H1 (cell line): ENCODE results near the gene GSTT2. TPM values are rescaled to one million over a fixed set of nuclear protein-coding genes. Genes with fewer than 3 reads are reported as not detected.
A peak's percentile ranks its signal among the peaks of the same experiment; 100 is the strongest.

Source experiments
- CTCF ChIA-PET: fragments of 300-600 bp; sonication (Branson Sonifier 250); formaldehyde crosslinking; loops from one replicate; lab custom pipeline; 2021; ENCODE audit not compliant: partially characterized antibody; lab: Charles Lee
- POLR2A ChIA-PET: fragments of 300-600 bp; sonication (Branson Sonifier 250); formaldehyde crosslinking; loops from one replicate; lab custom pipeline; 2021; ENCODE audit warnings: inconsistent platforms; ENCODE audit not compliant: partially characterized antibody; lab: Charles Lee
- DNase-seq, 2 experiments: peaks; one replicate each; pipeline versions ENCODE4 v3.0.0 to v3.0.0-alpha.2; 2010 to 2022; ENCODE audit warnings: low spot score in 2 of 2, low read depth in 1 of 2, mixed read lengths in 1 of 2
- FAIRE-seq: peaks from 2 replicates; lab custom pipeline; 2011; peaks lifted over from hg19 to GRCh38; lab: Jason Lieb, UNC
- H2AFZ ChIP-seq: 2 replicates; pipeline ENCODE4 v1.8.1; 2012; ENCODE audit warnings: low read length, inconsistent platforms
- H2AK5ac ChIP-seq: 2 replicates; pipeline ENCODE4 v1.6.1; 2013; ENCODE audit warnings: low read depth, low read length
- H2BK120ac ChIP-seq: replicated peaks from 2 replicates; pipeline ENCODE3; 2013; ENCODE audit warnings: low read depth, low read length, inconsistent platforms
- H2BK12ac ChIP-seq: 2 replicates; pipeline ENCODE4 v1.6.1; 2013; ENCODE audit warnings: low read depth, low read length
- H2BK15ac ChIP-seq: 2 replicates; pipeline ENCODE4 v1.6.1; 2013; ENCODE audit warnings: low read length
- H2BK20ac ChIP-seq: 2 replicates; pipeline ENCODE4 v1.6.1; 2013; ENCODE audit warnings: low read length
- H2BK5ac ChIP-seq: 2 replicates; pipeline ENCODE4 v1.6.1; 2013; ENCODE audit warnings: low read depth, low read length
- H3K14ac ChIP-seq: 2 replicates; pipeline ENCODE4 v1.6.1; 2013; ENCODE audit warnings: inconsistent platforms; ENCODE audit not compliant: insufficient read length
- H3K18ac ChIP-seq: 2 replicates; pipeline ENCODE4 v1.6.1; 2013; ENCODE audit warnings: low read length; ENCODE audit errors: extremely low read depth
- H3K23ac ChIP-seq: 2 replicates; pipeline ENCODE4 v1.6.1; 2013; ENCODE audit warnings: inconsistent platforms; ENCODE audit not compliant: insufficient read length
- H3K23me2 ChIP-seq: 2 replicates; pipeline ENCODE4 v1.6.1; 2013; ENCODE audit warnings: low read depth, low read length
- H3K27ac ChIP-seq: 2 replicates; pipeline ENCODE4 v1.6.1; 2011; ENCODE audit warnings: low read depth, low read length, inconsistent platforms
- H3K27me3 ChIP-seq, 4 experiments: replicated peaks in 1 of 4; 1 replicate in 1 of 4; 2 replicates in 3 of 4; pipeline versions ENCODE4 v1.6.1 to v1.8.1; 2011 to 2013; ENCODE audit warnings: low read length in 3 of 4, mild to moderate bottlenecking in 3 of 4, inconsistent platforms in 2 of 4, mixed read lengths in 2 of 4, moderate library complexity in 1 of 4; ENCODE audit not compliant: control insufficient read depth in 3 of 4, insufficient read depth in 3 of 4; ENCODE audit errors: extremely low read depth in 1 of 4
- H3K36me3 ChIP-seq, 4 experiments: 2 replicates each; pipeline versions ENCODE4 v1.6.1 to v1.8.1; 2011 to 2013; ENCODE audit warnings: mild to moderate bottlenecking in 4 of 4, low read length in 3 of 4, moderate library complexity in 2 of 4, control low read depth in 1 of 4, inconsistent platforms in 1 of 4; ENCODE audit not compliant: insufficient read depth in 4 of 4, control insufficient read depth in 2 of 4
- H3K4ac ChIP-seq: replicated peaks from 2 replicates; pipeline ENCODE3; 2013; ENCODE audit warnings: low read length, low read depth, mixed read lengths, inconsistent platforms; ENCODE audit not compliant: insufficient read length
- H3K4me1 ChIP-seq, 4 experiments: replicated peaks in 1 of 4; 1 replicate in 1 of 4; 2 replicates in 3 of 4; pipeline versions ENCODE4 v1.6.1 to v1.8.1; 2011 to 2013; ENCODE audit warnings: low read length in 3 of 4, inconsistent platforms in 2 of 4, mixed read lengths in 1 of 4; ENCODE audit not compliant: insufficient read depth in 4 of 4, control insufficient read depth in 3 of 4
- H3K4me2 ChIP-seq, 2 experiments: 2 replicates each; pipeline versions ENCODE4 v1.6.1 to v1.8.1; 2011 to 2013; ENCODE audit warnings: low read depth in 2 of 2, low read length in 2 of 2, control low read depth in 1 of 2, inconsistent platforms in 1 of 2, mild to moderate bottlenecking in 1 of 2; ENCODE audit not compliant: insufficient read depth in 1 of 2
- H3K4me3 ChIP-seq, 4 experiments: fragments of 200-600, 300-600 bp in 1 of 4; sonication (generic), shearing (Covaris generic), sonication (Bioruptor Twin) in 1 of 4; 2 replicates each; pipeline versions ENCODE4 v1.5.1 to v1.8.1; 2011 to 2016; ENCODE audit warnings: low read length in 4 of 4, low read depth in 3 of 4, control low read depth in 2 of 4, inconsistent platforms in 2 of 4, mild to moderate bottlenecking in 2 of 4, mixed read lengths in 1 of 4, moderate library complexity in 1 of 4; ENCODE audit not compliant: insufficient read depth in 2 of 4; ENCODE audit errors: extremely low read depth in 1 of 4
- H3K56ac ChIP-seq: replicated peaks from 2 replicates; pipeline ENCODE3; 2013; ENCODE audit warnings: low read depth, mild to moderate bottlenecking, mixed read lengths, low read length, inconsistent platforms; ENCODE audit not compliant: insufficient read length
- H3K79me1 ChIP-seq: 2 replicates; pipeline ENCODE4 v1.6.1; 2013; ENCODE audit warnings: low read depth, low read length, control low read depth
- H3K79me2 ChIP-seq, 2 experiments: 2 replicates each; pipeline versions ENCODE4 v1.6.1 to v1.8.1; 2012 to 2013; ENCODE audit warnings: low read length in 2 of 2, mild to moderate bottlenecking in 2 of 2, inconsistent platforms in 1 of 2; ENCODE audit not compliant: insufficient read depth in 2 of 2, control insufficient read depth in 1 of 2
- H3K9ac ChIP-seq, 4 experiments: replicated peaks in 1 of 4; 1 replicate in 1 of 4; 2 replicates in 3 of 4; pipeline versions ENCODE4 v1.6.1 to v1.8.1; 2011 to 2013; ENCODE audit warnings: low read depth in 3 of 4, low read length in 3 of 4, control low read depth in 2 of 4, mild to moderate bottlenecking in 2 of 4, moderate library complexity in 2 of 4, inconsistent platforms in 1 of 4; ENCODE audit errors: extremely low read depth in 1 of 4
- H3K9me3 ChIP-seq, 2 experiments: 2 replicates each; pipeline versions ENCODE4 v1.6.1 to v1.8.1; 2012 to 2013; ENCODE audit warnings: mild to moderate bottlenecking in 2 of 2, moderate library complexity in 2 of 2, control low read depth in 1 of 2, inconsistent platforms in 1 of 2, low read depth in 1 of 2, low read length in 1 of 2, mixed read lengths in 1 of 2; ENCODE audit not compliant: insufficient read depth in 2 of 2
- H4K20me1 ChIP-seq, 2 experiments: replicated peaks in 1 of 2; 2 replicates each; pipeline versions ENCODE3 to v1.8.1; 2011 to 2013; ENCODE audit warnings: inconsistent platforms in 2 of 2, low read length in 2 of 2, mild to moderate bottlenecking in 1 of 2; ENCODE audit not compliant: insufficient read depth in 2 of 2, control insufficient read depth in 1 of 2
- H4K5ac ChIP-seq: 2 replicates; pipeline ENCODE4 v1.6.1; 2013; ENCODE audit warnings: low read length, low read depth, mixed read lengths, inconsistent platforms; ENCODE audit not compliant: insufficient read length
- H4K8ac ChIP-seq: 2 replicates; pipeline ENCODE4 v1.8.0; 2013; ENCODE audit warnings: mild to moderate bottlenecking, moderate library complexity, low read length, inconsistent platforms; ENCODE audit not compliant: insufficient read depth; ENCODE audit errors: extremely low read depth
- H4K91ac ChIP-seq: replicated peaks from 2 replicates; pipeline ENCODE3; 2013; ENCODE audit warnings: low read length, mixed read lengths, inconsistent platforms; ENCODE audit not compliant: insufficient read length
- NRF1 ChIP-seq: IDR thresholded peaks from 2 replicates; pipeline ENCODE4 v1.6.1; 2011; ENCODE audit warnings: mild to moderate bottlenecking, low read depth, low read length, improper control_type of control experiment
- RBBP5 ChIP-seq: IDR thresholded peaks from 2 replicates; pipeline ENCODE4 v1.7.1; 2012; ENCODE audit warnings: low read depth, mild to moderate bottlenecking, inconsistent platforms, low read length, moderate library complexity, borderline replicate concordance
- WGBS, 2 experiments: shearing (Covaris generic) in 1 of 2; methylation state at CpG; one replicate each; pipeline versions ENCODE4 v1.1.6 to v1.1.7; 2013 to 2015; ENCODE audit warnings: low lambda C conversion rate in 2 of 2, mixed read lengths in 2 of 2, inconsistent platforms in 1 of 2, low coverage in 1 of 2, missing lambda C conversion rate in 1 of 2; ENCODE audit not compliant: insufficient replicate concordance in 2 of 2, insufficient coverage in 1 of 2, insufficient read length in 1 of 2; ENCODE audit errors: extremely low coverage in 1 of 2, missing lambda C conversion rate in 1 of 2; 5-methylcytosine and 5-hydroxymethylcytosine counted together
- polyA plus RNA-seq, 7 experiments: library from polyadenylated mRNA; depleted of rRNA in 3 of 7; stranded (reverse) in 5 of 7; unstranded in 2 of 7; fragments of >200 nt in 5 of 7; fragments of 200-250 nt in 2 of 7; gene quantifications; 1 replicate in 5 of 7; 2 replicates in 1 of 7; 4 replicates in 1 of 7; pipeline versions ENCODE4 v1.2.1 to v1.2.3, GENCODE V29; 2011 to 2013; ENCODE audit warnings: missing spikeins in 2 of 7, mixed read lengths in 2 of 7
- total RNA-seq: library from RNA; stranded (reverse); fragmentation: NEBNext Ultra II Directional; extraction: Animal tissue kit (Norgen Biotek cat#: 25700); gene quantifications from 2 replicates; pipeline ENCODE4 v1.2.1, GENCODE V29; 2021

The GSTT2 gene
- total and polyA plus RNA-seq, 2 of the 8 experiments (the other 6 are each of a cell fraction or from before 2014, with no cell fraction given) = 1.1 to 1.5 TPM

DNA sequence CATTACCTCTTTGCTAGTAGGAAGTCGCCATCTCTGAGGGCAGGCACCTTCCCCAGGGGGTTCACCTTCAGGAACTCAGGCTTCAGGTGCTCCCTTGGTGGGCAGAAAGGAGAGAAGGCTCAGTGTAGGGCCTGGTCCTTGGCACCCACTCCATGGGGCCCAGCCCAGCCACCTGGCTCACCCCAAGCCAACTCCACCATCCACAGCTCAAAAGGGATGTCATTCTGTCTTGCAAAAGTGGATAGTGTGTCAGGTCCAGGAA is 28.0 kb downstream of the GSTT2 start:
- POLR2A ChIA-PET = no interaction called here
- H3K79me2 ChIP-seq = peaks cover 0 to 12% of the 10 kb centered on the region in 2 experiments; a peak in 2 of 4 replicates

More for the DNA sequence above, 28.0 kb downstream of the GSTT2 start:
- H3K56ac ChIP-seq = no peak overlapping the region
- DNase-seq (no peak), FAIRE-seq (no peak)
- no peaks in the 10 kb centered on the region for H3K36me3 ChIP-seq
- H4K91ac ChIP-seq = no peak overlapping the region
- H3K4ac ChIP-seq = no peak overlapping the region
- no peak overlapping the region for H3K14ac ChIP-seq
- H2BK5ac ChIP-seq = peak overlapping the region; percentile 8; the same call in 1 of the 2 replicates
- TF ChIP-seq NRF1 (no peak), RBBP5 (no peak)
- no peak overlapping the region for H4K5ac ChIP-seq
- no peak overlapping the region for H2AK5ac ChIP-seq
- CTCF ChIA-PET = interaction anchor here (0.7 to 1.5 kb wide), 3 partner anchors 149 to 494 kb away, joined by 3 to 4 read pairs (median 3); no protein-coding TSS in a partner anchor
- H3K27ac ChIP-seq = no peak overlapping the region
- H4K20me1 ChIP-seq = no peaks in the 10 kb centered on the region
- H3K18ac ChIP-seq = 0 out of 2 replicates have a peak overlapping the region, but pooled peaks have one; percentile 13
- H3K9me3 ChIP-seq = no peaks in the 10 kb centered on the region
- H3K27me3 ChIP-seq = no peaks in the 10 kb centered on the region; a peak in 2 of 7 replicates
- H3K4me1 ChIP-seq = peaks cover 0 to 3% (median 2%) of the 10 kb centered on the region in 4 experiments; a peak in 4 of 7 replicates
- H3K23ac ChIP-seq = no peak overlapping the region
- peaks cover 6% of the 10 kb centered on the region; the same call in 1 of the 2 replicates for H3K23me2 ChIP-seq
- H2BK12ac ChIP-seq = no peak overlapping the region
- no peak overlapping the region for H2AFZ ChIP-seq
- peaks cover 4% of the 10 kb centered on the region; the same call in 1 of the 2 replicates for H3K79me1 ChIP-seq
- no peak overlapping the region for H4K8ac ChIP-seq
- no peak overlapping the region for H2BK15ac ChIP-seq
- peak overlapping the region; percentile 73; the same call in 1 of the 2 replicates for H2BK20ac ChIP-seq
- H2BK120ac ChIP-seq = no peak overlapping the region
- no peak overlapping the region for H3K4me2 ChIP-seq
- H3K9ac ChIP-seq = no peak overlapping the region
- no peak overlapping the region for H3K4me3 ChIP-seq
- 80% methylated on average over 1 of the region's 1 CpG; no CpG with 5 or more reads in 1 of the 2 experiments for WGBS, 2 experiments
